ENCODE measurements around the gene TMEM97.
A peak's percentile ranks its signal among the peaks of the same experiment; 100 is the strongest.

TMEM97 gene

GRCh38 chr17:28317099-28317965 is 1.7 kb upstream of the TMEM97 start:
- no peak for DNase-seq (ENCODE audit: low read depth, low spot score)

DNA sequence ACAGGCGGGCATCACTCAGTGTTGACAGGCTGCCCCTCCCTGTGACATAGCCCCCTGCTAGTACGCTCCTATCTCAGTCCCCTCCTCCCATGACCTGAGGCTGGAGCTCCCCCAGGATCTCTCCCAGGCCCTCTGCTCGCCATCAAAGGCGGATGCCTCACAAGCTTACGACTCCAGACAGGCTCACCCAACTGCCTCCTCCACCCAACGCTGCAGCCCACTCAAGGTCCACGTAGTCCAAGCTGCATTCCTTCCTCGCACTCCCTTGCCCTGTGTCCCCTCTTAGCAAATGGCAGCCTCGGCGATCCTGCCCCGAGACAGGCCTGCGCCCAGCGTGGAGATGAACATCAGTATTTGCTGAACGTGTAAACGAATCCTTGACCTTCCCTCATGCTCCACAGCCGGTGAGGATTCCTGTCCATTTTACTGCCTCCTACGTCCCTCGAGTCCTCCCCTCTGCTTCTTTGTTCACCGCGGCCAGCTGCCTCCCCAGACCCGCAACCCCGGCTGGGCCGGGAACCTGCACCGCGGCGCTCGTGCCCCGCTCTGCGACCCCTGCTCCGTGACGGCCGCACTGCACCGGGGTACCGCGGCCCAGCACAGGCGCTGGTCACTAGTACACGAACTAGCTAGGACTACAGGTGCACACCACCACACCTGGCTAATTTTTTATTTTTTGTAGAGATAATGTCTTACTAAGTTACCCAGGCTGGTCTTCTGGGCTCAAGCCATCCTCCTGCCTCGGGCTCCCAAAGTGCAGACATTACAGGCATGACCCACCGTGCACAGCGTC is 838 bp upstream of the TMEM97 start:
- DNase-seq (ENCODE audit: low read depth, low spot score) = no peak

DNA sequence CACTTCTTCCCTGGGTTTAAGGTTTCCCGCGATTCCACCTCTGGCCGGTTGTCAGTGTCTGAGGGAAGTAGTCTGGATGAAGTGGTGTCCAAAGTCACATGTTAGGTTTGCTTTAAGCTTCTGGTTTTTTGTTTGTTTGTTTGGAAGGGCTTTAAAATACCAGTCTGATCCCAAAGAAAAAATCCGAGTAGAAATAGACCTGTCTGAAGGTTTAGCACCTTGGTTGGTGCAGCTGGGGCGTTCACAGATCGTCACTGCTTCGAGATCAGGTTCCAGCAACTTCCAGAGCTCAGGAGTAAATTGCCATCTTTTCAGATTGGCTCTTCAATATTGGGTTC is 567 bp downstream of the TMEM97 start:
- no peak for DNase-seq (ENCODE audit: low read depth, low spot score)

DNA sequence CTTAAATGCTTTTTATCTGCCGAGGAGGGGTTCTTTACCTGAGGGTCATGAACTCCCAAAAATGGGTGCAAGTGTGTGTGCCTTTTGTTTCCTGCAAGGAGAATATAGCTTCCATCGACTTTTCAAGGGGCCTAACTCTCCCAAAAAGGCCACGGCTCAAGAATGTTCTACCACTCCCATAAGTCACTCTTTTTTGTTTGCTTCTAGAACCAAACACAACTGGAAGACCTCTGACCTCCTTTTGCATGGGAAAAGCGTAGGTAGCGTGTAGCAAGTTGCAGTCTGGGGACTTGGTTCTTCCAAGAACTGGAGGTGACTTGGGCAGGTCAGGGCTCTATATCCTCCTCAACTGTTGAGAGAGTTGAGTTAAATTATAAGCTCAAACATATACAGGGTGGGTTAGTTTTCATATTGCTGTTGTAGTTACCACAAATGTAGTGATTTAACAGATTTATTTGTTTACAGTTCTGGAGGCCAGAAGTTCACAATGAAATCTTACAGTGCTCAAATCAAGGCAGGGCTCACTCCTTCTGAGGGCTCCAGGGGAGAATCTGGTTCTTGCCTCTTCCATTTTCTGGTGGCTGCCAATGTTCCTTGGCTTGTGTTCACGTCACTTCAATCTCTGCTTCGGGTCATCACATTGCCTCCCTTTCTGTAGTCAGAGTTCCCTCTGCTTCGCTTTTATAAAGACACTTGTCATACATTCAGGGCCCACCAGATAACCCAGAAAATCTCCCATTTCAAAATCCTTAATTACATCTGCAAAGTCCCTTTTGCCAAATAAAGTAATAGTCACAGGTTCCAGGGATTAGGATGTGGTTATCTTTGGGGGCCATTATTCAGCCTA is 1.4 kb downstream of the TMEM97 start:
- DNase-seq (ENCODE audit: low read depth, low spot score) = no peak

- no peak for DNase-seq (ENCODE audit: low read depth, low spot score)
Measured at GRCh38 chr17:28324267-28324745, 5.3 kb downstream of the TMEM97 start.

DNA sequence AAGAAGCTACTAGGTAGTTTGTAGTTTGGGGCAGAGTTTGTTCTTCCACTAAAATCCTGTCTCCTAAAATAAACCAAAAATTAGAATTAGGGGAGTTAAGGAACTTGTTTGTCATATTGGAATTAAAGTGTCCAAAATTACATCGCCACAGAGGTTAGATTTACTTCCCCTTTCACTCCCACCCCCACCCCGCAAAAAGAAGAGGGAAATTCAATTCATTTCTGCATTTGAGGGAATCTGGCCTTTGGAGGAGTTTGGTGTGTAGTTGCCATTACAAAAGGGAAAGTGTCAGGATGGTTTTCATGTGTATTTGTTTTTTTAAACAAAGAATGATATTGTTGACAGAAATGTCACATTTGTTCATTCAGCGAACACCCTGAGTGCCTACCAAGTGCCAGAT is 5.8 kb downstream of the TMEM97 start:
- no peak for DNase-seq (ENCODE audit: low read depth, low spot score)

GRCh38 chr17:28325211-28325610 is 6.2 kb downstream of the TMEM97 start:
- DNase-seq (ENCODE audit: low read depth, low spot score) = no peak

GRCh38 chr17:28326114-28326513 is 7.1 kb downstream of the TMEM97 start:
- DNase-seq (ENCODE audit: low read depth, low spot score) = no peak

DNA sequence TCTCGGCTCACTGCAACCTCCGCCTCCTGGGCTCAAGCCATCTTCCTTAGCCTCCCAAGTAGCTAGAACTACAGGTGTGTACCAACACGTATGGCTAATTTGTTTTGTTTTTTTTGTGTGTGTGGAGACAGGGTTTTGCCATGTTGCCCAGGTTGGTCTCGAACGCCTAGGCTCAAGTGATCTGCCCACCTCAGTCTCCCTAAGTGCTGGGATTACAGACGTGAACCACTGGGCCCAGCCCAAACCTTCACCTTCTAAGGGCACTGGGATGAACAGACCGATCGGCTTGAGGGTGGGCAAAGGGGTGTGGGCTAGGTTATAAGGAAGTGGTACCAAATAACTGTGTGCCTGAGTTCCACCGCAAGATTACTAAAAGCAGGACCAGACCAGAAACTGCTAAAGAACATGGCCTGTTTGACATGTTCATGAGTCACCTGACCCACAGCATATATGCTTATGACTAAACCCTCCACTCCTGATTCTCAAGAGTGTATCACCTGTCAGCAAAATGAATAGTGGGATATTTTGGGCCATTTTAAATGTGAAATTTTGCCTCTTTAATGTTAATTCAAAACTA is 8.1 kb downstream of the TMEM97 start:
- DNase-seq (ENCODE audit: low read depth, low spot score) = no peak

DNA sequence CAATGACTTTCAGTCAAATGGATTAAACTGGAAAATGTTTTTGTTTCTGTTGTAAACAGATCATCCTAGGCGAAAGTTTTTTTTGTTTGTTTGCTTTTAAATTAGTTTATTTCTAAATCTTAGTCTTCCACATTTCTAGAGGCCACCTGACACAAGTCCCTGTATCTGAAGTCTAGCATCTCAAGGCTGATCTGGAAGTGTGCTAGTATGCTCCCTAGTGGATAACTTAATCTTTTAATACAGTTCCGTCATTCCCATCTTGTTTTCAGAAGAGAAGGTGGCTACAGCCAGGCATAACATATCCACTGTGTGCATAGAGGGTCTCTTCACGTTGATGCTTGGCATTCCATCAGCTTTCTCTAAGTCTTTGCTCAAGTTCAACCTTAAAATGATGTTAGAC is 8.7 kb downstream of the TMEM97 start:
- DNase-seq (ENCODE audit: low read depth, low spot score) = no peak

GRCh38 chr17:28328325-28328724 is 9.3 kb downstream of the TMEM97 start:
- no peak for DNase-seq (ENCODE audit: low read depth, low spot score)

GRCh38 chr17:28330671-28331070 is 11.7 kb downstream of the TMEM97 start:
- DNase-seq (ENCODE audit: low read depth, low spot score) = no peak

- no peak for DNase-seq (ENCODE audit: low read depth, low spot score)
Measured at GRCh38 chr17:28331891-28332420, 13.0 kb downstream of the TMEM97 start.

DNA sequence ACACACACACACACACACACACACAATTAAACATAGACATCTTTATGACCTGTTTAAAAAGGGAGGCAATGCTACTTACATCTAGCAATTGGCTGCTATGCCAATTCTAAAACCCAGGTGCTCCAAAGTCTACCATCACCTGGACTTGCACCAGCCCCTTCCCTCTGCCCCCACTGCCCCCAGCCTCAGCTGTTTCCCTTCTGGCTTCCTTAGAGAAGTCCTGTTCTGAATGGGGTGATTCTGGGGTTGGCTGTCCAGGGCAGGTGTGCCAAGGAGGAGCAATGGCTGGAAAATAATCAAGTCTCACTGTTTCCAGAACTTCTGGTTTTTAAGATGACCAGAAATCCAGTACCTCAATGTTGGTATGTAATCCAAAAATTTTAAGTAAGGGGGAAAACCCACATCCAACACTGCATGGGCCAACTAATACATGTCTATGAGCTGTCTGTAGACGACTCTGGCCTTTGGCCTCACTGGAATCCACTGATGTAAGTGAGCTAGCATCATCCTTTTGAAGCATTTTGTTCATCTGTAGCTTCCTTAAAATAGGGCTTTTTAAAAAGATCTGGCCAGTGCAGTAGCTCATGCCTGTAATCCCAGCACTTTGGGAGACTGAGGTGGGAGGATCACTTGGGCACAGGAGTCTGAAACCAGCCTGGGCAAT is 14.2 kb downstream of the TMEM97 start:
- DNase-seq (ENCODE audit: low read depth, low spot score) = no peak

DNA sequence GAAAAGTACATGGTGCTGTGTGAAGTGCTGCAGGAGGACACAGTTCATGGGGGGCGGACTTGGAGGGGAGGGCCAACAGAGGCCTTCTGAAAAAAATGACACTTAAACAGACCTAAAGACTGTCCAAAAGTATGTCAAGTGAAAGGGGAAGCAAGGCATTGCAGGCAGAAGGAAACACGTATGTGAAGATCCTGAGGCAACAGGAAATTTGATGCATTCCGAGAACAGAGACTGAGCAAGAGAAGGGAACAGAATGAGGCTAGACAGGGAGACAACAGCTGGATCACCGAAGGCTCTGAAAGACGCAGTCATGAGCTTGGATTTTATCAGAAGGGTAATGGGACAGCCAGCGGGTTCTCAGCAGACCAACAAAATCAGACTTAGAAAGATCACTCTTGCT is 15.2 kb downstream of the TMEM97 start:
- DNase-seq (ENCODE audit: low read depth, low spot score) = no peak

DNA sequence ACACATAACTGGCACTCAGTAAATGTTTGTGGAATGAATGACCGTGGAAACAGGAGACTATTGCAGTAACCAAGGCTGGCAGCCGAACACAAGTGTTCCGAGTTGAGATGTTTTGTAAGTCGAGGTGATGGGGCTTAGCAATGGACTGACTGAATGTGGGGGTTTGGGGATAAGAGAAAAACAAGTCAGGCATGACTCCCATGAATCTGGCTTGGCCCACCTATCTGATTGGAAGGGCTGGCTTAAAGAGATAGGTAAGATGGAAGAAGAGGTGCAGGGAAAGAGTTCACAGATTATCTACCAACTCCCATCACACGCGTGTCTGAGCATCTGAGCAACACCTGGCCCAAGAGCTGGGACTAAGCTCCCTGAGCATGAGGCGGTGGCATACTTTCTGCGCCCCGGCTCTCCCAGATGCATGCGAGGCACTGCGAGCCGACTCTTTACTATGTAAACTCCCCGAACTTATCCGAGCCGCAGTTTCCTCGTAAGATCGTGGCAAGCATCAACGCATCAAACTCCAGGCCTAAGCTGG is 15.7 kb downstream of the TMEM97 start:
- no peak for DNase-seq (ENCODE audit: low read depth, low spot score)

DNA sequence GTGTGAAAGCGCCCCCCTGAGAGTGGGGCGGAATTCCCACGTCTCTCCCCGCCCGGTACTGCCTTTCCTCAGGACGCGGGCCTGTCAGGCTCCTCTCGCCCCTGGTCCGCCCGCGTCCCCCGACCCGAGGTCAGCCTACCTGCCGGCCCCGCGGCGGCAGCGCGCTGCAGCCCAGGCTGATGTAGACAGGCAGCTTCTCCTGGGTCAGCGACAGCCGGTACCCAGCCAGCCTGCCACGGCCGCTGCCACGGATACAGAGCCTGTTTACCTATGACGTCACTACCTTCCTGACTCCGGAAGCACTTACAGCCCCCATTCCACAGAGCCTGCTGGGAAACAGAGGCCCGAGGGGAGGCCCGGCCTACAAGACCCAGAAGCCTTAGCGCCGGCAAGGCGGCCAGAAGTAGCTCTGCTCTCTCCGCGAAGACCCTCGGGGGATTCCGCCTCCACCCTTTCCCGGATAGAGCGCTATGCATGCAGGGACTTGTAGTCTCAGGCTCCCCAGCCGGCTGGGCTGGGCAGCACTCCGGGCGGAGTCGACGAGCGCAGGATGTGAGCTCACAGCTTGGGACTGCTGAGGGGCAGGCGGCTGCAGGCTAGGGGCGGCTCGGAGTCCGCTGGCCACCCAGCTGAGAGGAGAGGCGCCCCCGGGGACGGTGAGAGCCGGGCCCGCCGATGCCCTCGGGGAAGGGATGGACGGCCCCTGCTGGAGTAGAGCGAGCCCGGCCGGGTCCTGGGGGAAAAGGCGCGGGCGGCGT is 16.4 kb downstream of the TMEM97 start, which contains the start of the genes IFT20 and TNFAIP1:
TSS of gene IFT20 (minus strand) at position 272 of the 758 bp plus-strand sequence. CDS start 3,487 bp downstream, outside the sequence.
TSS of gene TNFAIP1 (plus strand) at position 561 of the 758 bp plus-strand sequence. CDS start 3,761 bp downstream, outside the sequence.
- DNase-seq (ENCODE audit: low read depth, low spot score) = peak; percentile 97

- DNase-seq (ENCODE audit: low read depth, low spot score) = no peak
Measured at GRCh38 chr17:28335959-28336871, 17.2 kb downstream of the TMEM97 start.

Measured in activated CD4-positive, CD25-positive, alpha-beta regulatory T cell treated with anti-CD3 and anti-CD28 coated beads, Interleukin-2, amount 50 U/mL, for 16 hours (primary cell).